Body of pancreas (tissue), 4 donors: Measurements from ENCODE around the gene HIPK1.

ENCODE experiments used
- CTCF ChIP-seq, 7 experiments: fragments of 450-650 bp in 4 of 7; fragments of 200-600 bp in 3 of 7; sonication (generic) in 3 of 7; IDR thresholded peaks; one replicate each; pipeline ENCODE4 v1.5.1; 2016 to 2019; ENCODE audit warnings: antibody characterized with exemption in 7 of 7
- POLR2A ChIP-seq, 3 donors: fragments of 450-650 bp; IDR thresholded peaks; one replicate each; pipeline ENCODE4 v1.6.1; 2016; ENCODE audit warnings: antibody characterized with exemption in 3 of 3, mild to moderate bottlenecking in 2 of 3

- no peak for TF ChIP-seq CTCF (IDR thresholded peaks at IDR 0.05)
- TF ChIP-seq POLR2A (IDR thresholded peaks at IDR 0.05): no peak
Measured at GRCh38 chr1:113893267-113893666, 35.9 kb upstream of the HIPK1 start.
